Myocyte (in vitro differentiated cells): ENCODE data around the gene HOXC13. TPM values are rescaled to one million over a fixed set of nuclear protein-coding genes. Genes with fewer than 3 reads are reported as not detected.
A peak's percentile ranks its signal among the peaks of the same experiment; 100 is the strongest.

Source experiments
- DNase-seq: peaks from one replicate; pipeline ENCODE4 v3.0.0-alpha.2; 2012; ENCODE audit warnings: low read depth
- total RNA-seq: library from RNA; depleted of rRNA; stranded (reverse); fragments of >200 nt; gene quantifications from 2 replicates; pipeline ENCODE4 v1.2.3, GENCODE V29; 2014

Gene HOXC13
- total RNA-seq, 1 donor from 2014 or later: 3.6 TPM

- no peak for DNase-seq
Measured at GRCh38 chr12:53980104-53980801, 41.6 kb downstream of the HOXC13 start.

GRCh38 chr12:53980802-53981496, 42.3 kb downstream of the HOXC13 start:
- no peak for DNase-seq

GRCh38 chr12:53981634-53982565, 43.3 kb downstream of the HOXC13 start:
- no peak for DNase-seq

GRCh38 chr12:53982648-53983567, 44.3 kb downstream of the HOXC13 start:
- no peak for DNase-seq

GRCh38 chr12:53983568-53983949, 44.9 kb downstream of the HOXC13 start:
- no peak for DNase-seq

GRCh38 chr12:53983950-53984572, 45.4 kb downstream of the HOXC13 start:
- DNase-seq: no peak

GRCh38 chr12:53984901-53985691, 46.5 kb downstream of the HOXC13 start, which contains the start of gene HOXC10:
HOXC10 (plus strand) TSS chr12:53985146; CDS start chr12:53985260, 114 bp downstream.
- peak; percentile 97 for DNase-seq

GRCh38 chr12:53985692-53985993, 47.0 kb downstream of the HOXC13 start:
- no peak for DNase-seq

GRCh38 chr12:53985994-53986685, 47.5 kb downstream of the HOXC13 start:
- DNase-seq: no peak

- DNase-seq: no peak
Measured at GRCh38 chr12:53986686-53987483, 48.3 kb downstream of the HOXC13 start.

GRCh38 chr12:53987787-53988230, 49.2 kb downstream of the HOXC13 start:
- DNase-seq: no peak

- DNase-seq: no peak
Measured at GRCh38 chr12:53988541-53989226, 50.1 kb downstream of the HOXC13 start.

GRCh38 chr12:53989227-53990113, 50.8 kb downstream of the HOXC13 start:
- no peak for DNase-seq

GRCh38 chr12:53990311-53991076, 51.9 kb downstream of the HOXC13 start:
- no peak for DNase-seq

- peak; percentile 63 for DNase-seq
Measured at GRCh38 chr12:53991077-53991460, 52.4 kb downstream of the HOXC13 start.
